ENCODE data around the gene RAB25. TPM values are rescaled to one million over a fixed set of nuclear protein-coding genes. Genes with fewer than 3 reads are reported as not detected.
"Not testable (repeated sequence)": the region's sequence is repeated elsewhere in the genome, so short reads cannot be mapped to it uniquely, and the experiment has no call there.

Gene RAB25
- polyA plus RNA-seq, 2 donors: 470 to 576 TPM

- 87% methylated on average over 4 of the region's 4 CpGs for WGBS, 2 donors
- Histone ChIP-seq H3K4me1 (ENCODE audit: control insufficient read depth in 2 of 2, insufficient read depth in 2 of 2, low read length in 1 of 2) (no peaks in the 10 kb centered on the region), H3K27ac (ENCODE audit: low read depth in 2 of 2, low read length in 1 of 2) (no peak overlapping the region), H3K9me3 (ENCODE audit: control insufficient read depth in 2 of 2, insufficient read depth in 1 of 2, low read depth in 1 of 2, low read length in 1 of 2) (no peaks in the 10 kb centered on the region), H3K27me3 (ENCODE audit: control insufficient read depth in 1 of 2, insufficient read depth in 2 of 2, low read length in 2 of 2) (no peaks in the 10 kb centered on the region), H3K4me3 (ENCODE audit: low read depth in 1 of 2, low read length in 2 of 2) (no peak overlapping the region), H3K36me3 (ENCODE audit: control insufficient read depth in 2 of 2, insufficient read depth in 2 of 2, low read length in 1 of 2) (no peaks in the 10 kb centered on the region)
Observed at GRCh38 chr1:156026588-156026987, 34.4 kb upstream of the RAB25 start.

DNA sequence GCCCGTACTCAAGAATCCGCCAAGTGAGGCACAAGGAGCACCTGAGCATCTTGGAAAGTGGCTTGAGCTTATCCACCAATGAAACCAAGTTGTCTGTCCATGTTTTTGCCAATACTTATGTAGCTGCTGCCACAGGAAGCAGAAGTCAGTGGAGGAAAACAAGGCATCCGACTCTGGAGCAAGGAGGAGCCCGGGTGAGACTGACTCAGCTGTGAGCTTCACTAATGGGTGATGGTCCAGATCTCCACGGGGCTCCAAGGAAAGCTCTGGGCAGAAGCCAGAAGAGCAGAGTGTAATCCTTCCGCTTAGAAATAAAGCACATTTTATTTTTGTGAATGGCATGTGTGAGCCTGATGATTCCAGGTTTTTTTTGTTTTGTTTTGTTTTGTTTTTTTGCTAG is 27.9 kb upstream of the RAB25 start:
- WGBS, 2 donors: 53 to 63% methylated on average over 6 of the region's 6 CpGs
- H3K27ac ChIP-seq (ENCODE audit: low read depth in 2 of 2, low read length in 1 of 2): no peak overlapping the region
- H3K4me1 ChIP-seq (ENCODE audit: control insufficient read depth in 2 of 2, insufficient read depth in 2 of 2, low read length in 1 of 2): no peaks in the 10 kb centered on the region

DNA sequence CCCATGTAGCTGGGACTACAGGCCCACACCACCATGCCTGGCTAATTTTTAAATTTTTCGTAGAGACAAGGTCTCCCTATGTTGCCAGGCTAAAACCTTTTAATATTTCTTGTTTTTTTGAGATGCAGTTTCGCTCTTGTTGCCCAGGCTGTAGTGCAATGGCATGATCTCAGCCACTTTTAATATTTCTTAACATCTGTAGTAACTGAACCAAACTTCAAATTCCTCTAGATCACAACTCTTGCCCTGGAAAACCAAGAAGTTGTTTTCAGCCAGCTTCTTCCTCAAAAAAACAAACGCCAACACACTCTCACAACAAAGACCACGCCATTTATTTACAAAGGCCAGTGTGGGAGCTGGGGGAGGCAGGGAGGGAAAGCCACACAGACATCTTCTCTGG is 26.0 kb upstream of the RAB25 start:
- WGBS, 2 donors: 89 to 91% methylated on average over 4 of the region's 4 CpGs
- H3K27me3 ChIP-seq (ENCODE audit: control insufficient read depth in 1 of 2, insufficient read depth in 2 of 2, low read length in 2 of 2); H3K4me1 ChIP-seq (ENCODE audit: control insufficient read depth in 2 of 2, insufficient read depth in 2 of 2, low read length in 1 of 2); H3K36me3 ChIP-seq (ENCODE audit: control insufficient read depth in 2 of 2, insufficient read depth in 2 of 2, low read length in 1 of 2); H3K27ac ChIP-seq (ENCODE audit: low read depth in 2 of 2, low read length in 1 of 2); H3K9me3 ChIP-seq (ENCODE audit: control insufficient read depth in 2 of 2, insufficient read depth in 1 of 2, low read depth in 1 of 2, low read length in 1 of 2); H3K4me3 ChIP-seq (ENCODE audit: low read depth in 1 of 2, low read length in 2 of 2): not testable (repeated sequence)

More for the DNA sequence above, 27.9 kb upstream of the RAB25 start:
- Histone ChIP-seq H3K36me3 (ENCODE audit: control insufficient read depth in 2 of 2, insufficient read depth in 2 of 2, low read length in 1 of 2) (peaks cover 0 to 3% of the 10 kb centered on the region in 2 donors), H3K4me3 (ENCODE audit: low read depth in 1 of 2, low read length in 2 of 2) (no peak overlapping the region), H3K27me3 (ENCODE audit: control insufficient read depth in 1 of 2, insufficient read depth in 2 of 2, low read length in 2 of 2) (no peaks in the 10 kb centered on the region), H3K9me3 (ENCODE audit: control insufficient read depth in 2 of 2, insufficient read depth in 1 of 2, low read depth in 1 of 2, low read length in 1 of 2) (no peaks in the 10 kb centered on the region)

DNA sequence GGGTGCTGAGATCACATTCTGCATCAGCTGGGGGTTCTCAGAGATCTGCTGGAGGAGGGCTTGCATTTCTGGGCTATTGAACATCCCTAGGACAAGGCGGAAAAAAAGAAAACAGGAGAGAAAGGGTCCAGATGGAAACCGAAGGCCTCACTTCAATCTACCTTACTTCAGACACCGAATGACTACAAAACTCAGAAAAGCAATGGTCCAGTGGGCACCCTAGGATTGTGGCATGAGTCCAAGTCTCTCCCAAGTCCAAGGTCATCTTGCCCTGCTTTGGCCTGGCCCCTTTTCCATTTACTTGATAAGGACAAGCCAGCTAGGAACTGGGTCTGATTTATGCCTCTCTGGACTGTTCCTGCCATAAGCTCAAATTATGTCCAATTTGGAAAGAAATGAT is 18.1 kb upstream of the RAB25 start:
- Histone ChIP-seq H3K9me3 (ENCODE audit: control insufficient read depth in 2 of 2, insufficient read depth in 1 of 2, low read depth in 1 of 2, low read length in 1 of 2) (no peaks in the 10 kb centered on the region), H3K4me3 (ENCODE audit: low read depth in 1 of 2, low read length in 2 of 2) (no peak overlapping the region), H3K36me3 (ENCODE audit: control insufficient read depth in 2 of 2, insufficient read depth in 2 of 2, low read length in 1 of 2) (peaks cover 12 to 20% of the 10 kb centered on the region in 2 donors), H3K27ac (ENCODE audit: low read depth in 2 of 2, low read length in 1 of 2) (no peak overlapping the region), H3K27me3 (ENCODE audit: control insufficient read depth in 1 of 2, insufficient read depth in 2 of 2, low read length in 2 of 2) (no peaks in the 10 kb centered on the region), H3K4me1 (ENCODE audit: control insufficient read depth in 2 of 2, insufficient read depth in 2 of 2, low read length in 1 of 2) (no peaks in the 10 kb centered on the region)
- 90 to 93% methylated on average over 3 of the region's 3 CpGs for WGBS, 2 donors

DNA sequence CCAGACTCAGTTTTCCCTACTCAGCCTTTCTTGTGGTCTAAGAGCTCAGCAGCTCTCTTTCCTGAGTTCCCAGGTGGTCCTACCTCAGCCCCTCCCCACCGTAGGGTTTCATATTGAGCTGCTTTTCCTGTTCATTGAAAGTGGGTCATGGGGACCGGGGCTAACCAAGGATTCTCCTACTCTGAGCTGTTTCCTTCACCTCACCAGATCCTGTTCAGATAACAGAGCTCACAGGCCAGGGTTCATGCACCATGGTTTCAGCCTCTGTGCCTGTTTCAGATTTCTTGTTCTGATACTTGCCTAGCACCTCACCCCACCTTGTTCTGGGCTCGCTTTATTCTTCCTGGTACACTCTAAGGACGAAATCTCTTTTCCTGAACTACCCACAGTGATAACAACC is 15.9 kb upstream of the RAB25 start:
- Histone ChIP-seq H3K4me1 (ENCODE audit: control insufficient read depth in 2 of 2, insufficient read depth in 2 of 2, low read length in 1 of 2) (no peaks in the 10 kb centered on the region), H3K4me3 (ENCODE audit: low read depth in 1 of 2, low read length in 2 of 2) (no peak overlapping the region), H3K9me3 (ENCODE audit: control insufficient read depth in 2 of 2, insufficient read depth in 1 of 2, low read depth in 1 of 2, low read length in 1 of 2) (no peaks in the 10 kb centered on the region), H3K27ac (ENCODE audit: low read depth in 2 of 2, low read length in 1 of 2) (no peak overlapping the region), H3K27me3 (ENCODE audit: control insufficient read depth in 1 of 2, insufficient read depth in 2 of 2, low read length in 2 of 2) (no peaks in the 10 kb centered on the region), H3K36me3 (ENCODE audit: control insufficient read depth in 2 of 2, insufficient read depth in 2 of 2, low read length in 1 of 2) (peaks cover 11 to 32% of the 10 kb centered on the region in 2 donors)
- WGBS, 2 donors: 87% methylated on average over 4 of the region's 4 CpGs

GRCh38 chr1:156048663-156049258 is 12.2 kb upstream of the RAB25 start:
- Histone ChIP-seq H3K4me3 (ENCODE audit: low read depth in 1 of 2, low read length in 2 of 2) (no peak overlapping the region), H3K4me1 (ENCODE audit: control insufficient read depth in 2 of 2, insufficient read depth in 2 of 2, low read length in 1 of 2) (no peaks in the 10 kb centered on the region), H3K27ac (ENCODE audit: low read depth in 2 of 2, low read length in 1 of 2) (no peak overlapping the region), H3K27me3 (ENCODE audit: control insufficient read depth in 1 of 2, insufficient read depth in 2 of 2, low read length in 2 of 2) (no peaks in the 10 kb centered on the region), H3K9me3 (ENCODE audit: control insufficient read depth in 2 of 2, insufficient read depth in 1 of 2, low read depth in 1 of 2, low read length in 1 of 2) (no peaks in the 10 kb centered on the region), H3K36me3 (ENCODE audit: control insufficient read depth in 2 of 2, insufficient read depth in 2 of 2, low read length in 1 of 2) (peaks cover 2 to 22% of the 10 kb centered on the region in 2 donors)
- 87% methylated on average over 3 of the region's 3 CpGs for WGBS, 2 donors

- Histone ChIP-seq H3K9me3 (ENCODE audit: control insufficient read depth in 2 of 2, insufficient read depth in 1 of 2, low read depth in 1 of 2, low read length in 1 of 2) (no peaks in the 10 kb centered on the region), H3K36me3 (ENCODE audit: control insufficient read depth in 2 of 2, insufficient read depth in 2 of 2, low read length in 1 of 2) (peaks cover 2 to 19% of the 10 kb centered on the region in 2 donors), H3K27me3 (ENCODE audit: control insufficient read depth in 1 of 2, insufficient read depth in 2 of 2, low read length in 2 of 2) (no peaks in the 10 kb centered on the region), H3K27ac (ENCODE audit: low read depth in 2 of 2, low read length in 1 of 2) (no peak overlapping the region), H3K4me3 (ENCODE audit: low read depth in 1 of 2, low read length in 2 of 2) (no peak overlapping the region), H3K4me1 (ENCODE audit: control insufficient read depth in 2 of 2, insufficient read depth in 2 of 2, low read length in 1 of 2) (peaks cover 0 to 2% of the 10 kb centered on the region in 2 donors)
- WGBS, 2 donors: 81 to 84% methylated on average over 4 of the region's 4 CpGs
Observed at GRCh38 chr1:156050376-156050775, 10.6 kb upstream of the RAB25 start.

GRCh38 chr1:156051011-156051725 is 9.8 kb upstream of the RAB25 start:
- no peak overlapping the region for H3K27ac ChIP-seq (ENCODE audit: low read depth in 2 of 2, low read length in 1 of 2)
- peaks cover 2 to 19% of the 10 kb centered on the region in 2 donors for H3K36me3 ChIP-seq (ENCODE audit: control insufficient read depth in 2 of 2, insufficient read depth in 2 of 2, low read length in 1 of 2)
- 90 to 91% methylated on average over 6 to 7 of the region's 7 CpGs for WGBS, 2 donors
- peaks cover 0 to 3% of the 10 kb centered on the region in 2 donors for H3K4me1 ChIP-seq (ENCODE audit: control insufficient read depth in 2 of 2, insufficient read depth in 2 of 2, low read length in 1 of 2)
- H3K27me3 ChIP-seq (ENCODE audit: control insufficient read depth in 1 of 2, insufficient read depth in 2 of 2, low read length in 2 of 2): no peaks in the 10 kb centered on the region
- no peaks in the 10 kb centered on the region for H3K9me3 ChIP-seq (ENCODE audit: control insufficient read depth in 2 of 2, insufficient read depth in 1 of 2, low read depth in 1 of 2, low read length in 1 of 2)
- H3K4me3 ChIP-seq (ENCODE audit: low read depth in 1 of 2, low read length in 2 of 2): no peak overlapping the region

DNA sequence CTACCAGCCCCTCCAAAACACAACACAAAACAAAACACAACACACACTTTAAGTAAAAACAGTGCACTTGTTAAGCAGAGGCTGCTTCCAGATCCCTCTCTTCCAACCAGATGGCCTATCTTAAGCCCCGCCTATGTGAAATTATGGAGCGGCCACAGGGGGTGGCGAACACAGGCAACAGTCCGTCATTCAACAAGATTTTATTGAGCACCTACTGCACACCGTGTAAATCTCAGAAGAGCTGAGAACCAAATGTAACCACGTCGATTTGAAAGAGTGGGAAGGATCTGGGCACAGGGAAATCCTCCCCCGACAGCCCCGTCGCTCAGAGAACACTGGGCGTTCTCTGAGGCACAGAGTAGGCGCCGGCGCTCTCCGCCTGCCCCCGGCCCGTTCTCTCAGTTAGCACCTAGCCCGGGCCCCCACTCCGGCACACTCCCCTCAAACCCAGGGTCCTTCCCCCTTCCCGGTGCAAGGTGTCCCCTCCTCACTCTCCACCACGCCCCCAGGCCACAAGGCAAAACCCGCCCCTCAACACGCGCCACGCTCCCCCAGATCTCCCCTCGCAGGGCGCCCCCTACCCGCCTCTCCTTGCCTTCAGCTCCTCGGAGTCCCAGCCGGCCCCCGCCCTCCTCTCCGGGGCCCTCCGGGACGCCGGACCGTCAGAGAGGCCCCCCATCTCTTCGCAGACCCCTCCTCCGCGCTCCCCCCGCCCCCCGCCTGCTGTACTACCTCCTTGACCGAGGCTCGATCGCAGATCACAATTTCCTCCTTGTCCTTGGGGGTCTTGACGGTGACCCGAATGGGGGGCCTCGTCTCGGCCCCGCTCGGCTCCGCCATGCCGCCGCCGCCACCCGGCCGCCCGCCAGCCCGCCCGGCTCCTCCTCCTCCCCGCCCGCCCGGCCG is 7.8 kb upstream of the RAB25 start:
- no peaks in the 10 kb centered on the region for H3K27me3 ChIP-seq (ENCODE audit: control insufficient read depth in 1 of 2, insufficient read depth in 2 of 2, low read length in 2 of 2)
- H3K36me3 ChIP-seq (ENCODE audit: control insufficient read depth in 2 of 2, insufficient read depth in 2 of 2, low read length in 1 of 2): peaks cover 2 to 21% of the 10 kb centered on the region in 2 donors
- no peaks in the 10 kb centered on the region for H3K9me3 ChIP-seq (ENCODE audit: control insufficient read depth in 2 of 2, insufficient read depth in 1 of 2, low read depth in 1 of 2, low read length in 1 of 2)
- peak overlapping the region; percentile 82 to 83 for H3K4me3 ChIP-seq (ENCODE audit: low read depth in 1 of 2, low read length in 2 of 2)
- 1 to 2% methylated on average over 36 to 62 of the region's 63 CpGs for whole genome bisulfite sequencing, 2 donors
- peak overlapping the region; percentile 74 to 84 for H3K27ac ChIP-seq (ENCODE audit: low read depth in 2 of 2, low read length in 1 of 2)
- H3K4me1 ChIP-seq (ENCODE audit: control insufficient read depth in 2 of 2, insufficient read depth in 2 of 2, low read length in 1 of 2): peaks cover 0 to 3% of the 10 kb centered on the region in 2 donors

Data from esophagus (tissue), 2 donors.